Activated naive CD8-positive, alpha-beta T cell treated with anti-CD3 and anti-CD28 coated beads for 36 hours (primary cell): ENCODE measurements around the gene CCL27. TPM values are rescaled to one million over a fixed set of nuclear protein-coding genes. Genes with fewer than 3 reads are reported as not detected.

ENCODE experiments used
- DNase-seq: peaks from one replicate; pipeline ENCODE4 v3.0.0; 2021
- H3K27ac Mint-ChIP-seq: one replicate; pipeline ENCODE4 v1.8.0; 2022; ENCODE audit warnings: mild to moderate bottlenecking, moderate library complexity, mixed read lengths
- H3K27me3 Mint-ChIP-seq: one replicate; pipeline ENCODE4 v1.8.0; 2022; ENCODE audit warnings: mild to moderate bottlenecking, mixed read lengths
- H3K36me3 Mint-ChIP-seq: one replicate; pipeline ENCODE4 v1.8.0; 2021; ENCODE audit warnings: mild to moderate bottlenecking, mixed read lengths
- H3K4me1 Mint-ChIP-seq: one replicate; pipeline ENCODE4 v1.8.0; 2021; ENCODE audit warnings: mixed read lengths
- H3K4me3 Mint-ChIP-seq: one replicate; pipeline ENCODE4 v1.8.0; 2022; ENCODE audit warnings: mild to moderate bottlenecking, moderate library complexity, mixed read lengths
- H3K9me3 Mint-ChIP-seq: one replicate; pipeline ENCODE4 v1.8.0; 2022; ENCODE audit warnings: mixed read lengths
- total RNA-seq, 2 experiments: library from RNA; stranded (reverse); gene quantifications; one replicate each; pipeline ENCODE4 v1.2.3, GENCODE V29; 2021

The CCL27 gene
- total RNA-seq, 2 experiments from 2014 or later: 0.82 TPM; not detected in 1

- Mint-ChIP-seq H3K9me3 (no peaks in the 10 kb centered on the region), H3K4me3 (no peak overlapping the region), H3K4me1 (peaks cover 2% of the 10 kb centered on the region), H3K27me3 (no peaks in the 10 kb centered on the region), H3K27ac (no peak overlapping the region), H3K36me3 (no peaks in the 10 kb centered on the region)
- no peak for DNase-seq
Measured at GRCh38 chr9:34688329-34689115, 26.1 kb upstream of the CCL27 start.

DNA sequence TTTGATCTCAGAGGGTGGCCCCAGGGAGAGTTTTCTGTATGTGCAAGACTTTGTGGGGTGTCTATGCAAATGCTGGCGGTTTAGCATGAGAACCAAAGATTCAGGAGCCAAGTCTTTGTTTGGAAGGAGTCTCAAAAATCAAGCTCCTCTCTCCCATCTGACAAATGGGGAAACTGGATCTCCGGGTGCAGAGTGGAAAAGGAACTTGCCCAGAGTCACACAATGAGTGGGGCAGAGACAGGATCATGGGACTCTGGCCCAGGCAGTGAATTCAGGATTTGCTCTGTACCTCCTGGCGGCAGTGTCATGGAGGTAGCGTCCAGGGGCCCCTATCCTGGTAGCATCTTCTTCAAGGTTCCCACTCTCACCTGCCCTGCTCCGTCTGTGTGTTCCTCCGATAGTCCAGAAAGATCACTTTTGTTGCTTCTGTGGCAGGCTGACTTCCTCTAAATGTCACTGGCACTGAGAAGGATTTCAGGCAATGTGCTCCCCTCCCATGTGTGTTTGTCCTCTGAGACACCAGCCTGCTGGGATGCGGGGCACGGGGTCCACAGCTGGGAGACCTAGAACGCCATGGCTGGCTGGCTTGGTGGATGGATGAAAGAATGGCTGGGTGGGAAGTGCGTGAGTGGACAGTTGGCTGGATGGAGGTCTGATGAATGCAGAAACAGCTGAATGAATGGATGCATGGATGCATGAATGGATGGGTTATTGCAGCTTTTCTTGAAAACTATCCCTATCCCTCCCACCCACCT lies 25.0 kb upstream of the CCL27 start:
- no peak overlapping the region for H3K4me3 Mint-ChIP-seq
- no peaks in the 10 kb centered on the region for H3K36me3 Mint-ChIP-seq
- no peak for DNase-seq
- H3K4me1 Mint-ChIP-seq: peaks cover 2% of the 10 kb centered on the region
- no peaks in the 10 kb centered on the region for H3K9me3 Mint-ChIP-seq
- H3K27ac Mint-ChIP-seq: no peak overlapping the region
- no peaks in the 10 kb centered on the region for H3K27me3 Mint-ChIP-seq

DNA sequence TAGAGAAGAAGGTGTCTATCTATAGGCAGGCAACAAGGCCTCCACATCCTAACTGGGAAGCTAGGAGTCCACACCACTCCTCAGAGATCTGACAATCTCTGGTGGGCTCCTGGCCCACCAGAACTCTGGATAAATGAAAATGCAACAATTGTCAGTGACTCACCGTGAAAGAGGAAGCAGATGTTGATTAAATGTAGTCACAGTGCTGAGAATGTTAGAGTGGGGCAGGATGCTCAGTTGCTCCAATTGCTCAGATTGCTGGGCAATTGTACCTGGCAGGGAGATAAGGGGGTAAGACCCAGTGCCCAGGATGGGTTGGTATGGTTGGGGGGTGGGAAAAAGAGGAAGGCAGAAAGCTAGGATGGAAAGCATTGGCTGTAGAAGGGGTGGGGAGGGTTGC lies 24.3 kb upstream of the CCL27 start:
- H3K4me3 Mint-ChIP-seq: no peak overlapping the region
- H3K36me3 Mint-ChIP-seq: no peaks in the 10 kb centered on the region
- no peak overlapping the region for H3K27ac Mint-ChIP-seq
- no peak for DNase-seq
- no peaks in the 10 kb centered on the region for H3K9me3 Mint-ChIP-seq
- no peaks in the 10 kb centered on the region for H3K27me3 Mint-ChIP-seq
- H3K4me1 Mint-ChIP-seq: peaks cover 2% of the 10 kb centered on the region

DNA sequence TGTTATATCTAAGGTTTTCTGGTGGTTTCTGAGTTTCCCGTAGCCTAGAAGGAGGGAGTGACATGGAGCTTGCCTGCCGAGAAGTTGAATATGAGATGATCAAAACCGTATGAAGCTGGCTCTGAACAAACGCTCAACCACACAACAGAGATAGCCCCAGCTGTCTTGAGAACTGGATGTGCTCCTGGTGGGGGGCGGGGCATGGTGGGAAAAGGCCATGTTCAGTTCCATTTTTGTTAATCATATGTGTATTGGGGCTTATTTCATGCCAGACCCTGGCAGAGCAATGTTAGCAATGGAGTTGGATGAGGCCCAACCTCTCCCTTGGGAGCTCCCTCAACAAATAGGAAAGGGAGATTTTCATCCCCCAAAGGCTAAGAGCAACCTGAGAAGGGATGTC lies 23.8 kb upstream of the CCL27 start:
- Mint-ChIP-seq H3K9me3 (no peaks in the 10 kb centered on the region), H3K4me3 (no peak overlapping the region), H3K36me3 (no peaks in the 10 kb centered on the region), H3K27me3 (no peaks in the 10 kb centered on the region), H3K27ac (no peak overlapping the region), H3K4me1 (peaks cover 2% of the 10 kb centered on the region)
- DNase-seq: no peak

DNA sequence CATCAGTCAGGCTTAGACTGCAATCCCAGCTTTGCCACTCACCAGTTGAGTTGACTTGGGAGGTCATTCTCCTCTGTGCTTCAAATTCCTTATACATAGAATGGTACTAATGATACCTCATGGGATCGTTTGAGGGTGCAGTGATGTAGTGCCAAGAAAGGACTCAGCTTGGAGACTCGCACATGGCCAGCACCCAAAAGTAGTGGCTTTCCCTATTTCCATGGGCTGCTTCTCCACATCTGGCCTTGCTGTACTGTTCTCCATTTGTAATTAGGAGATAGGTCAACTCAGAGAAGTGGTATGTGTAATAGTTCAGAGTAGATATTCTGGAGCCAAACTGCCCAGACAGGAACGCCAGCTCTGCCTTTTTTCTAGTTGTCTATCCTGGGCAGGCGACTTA lies 23.1 kb upstream of the CCL27 start:
- DNase-seq: no peak
- H3K27ac Mint-ChIP-seq: no peak overlapping the region
- H3K4me1 Mint-ChIP-seq: peaks cover 2% of the 10 kb centered on the region
- no peak overlapping the region for H3K4me3 Mint-ChIP-seq
- H3K36me3 Mint-ChIP-seq: no peaks in the 10 kb centered on the region
- H3K9me3 Mint-ChIP-seq: no peaks in the 10 kb centered on the region
- no peaks in the 10 kb centered on the region for H3K27me3 Mint-ChIP-seq

DNA sequence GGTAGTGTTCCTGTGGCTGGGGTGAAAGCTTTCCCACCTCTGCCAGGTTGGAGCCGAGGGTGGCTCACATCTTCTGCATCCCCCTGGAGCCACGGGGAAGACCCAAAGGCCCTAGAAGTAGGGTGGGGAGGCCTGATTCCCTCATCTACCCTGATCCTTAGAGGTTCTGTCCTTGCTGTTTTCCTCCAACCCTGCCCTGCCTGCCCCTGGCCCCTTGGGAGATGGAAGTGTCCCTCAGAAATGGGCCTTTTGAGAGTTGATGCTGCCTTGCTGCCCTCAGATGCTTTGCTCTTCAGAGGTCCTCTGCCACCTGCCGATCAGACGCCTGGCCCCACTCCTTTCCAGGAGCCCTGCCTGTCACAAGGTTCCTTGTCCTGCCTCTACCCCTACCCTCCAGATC lies 22.4 kb upstream of the CCL27 start:
- no peaks in the 10 kb centered on the region for H3K27me3 Mint-ChIP-seq
- H3K27ac Mint-ChIP-seq: no peak overlapping the region
- no peaks in the 10 kb centered on the region for H3K36me3 Mint-ChIP-seq
- DNase-seq: no peak
- H3K4me3 Mint-ChIP-seq: no peak overlapping the region
- H3K9me3 Mint-ChIP-seq: no peaks in the 10 kb centered on the region
- H3K4me1 Mint-ChIP-seq: peaks cover 2% of the 10 kb centered on the region

DNA sequence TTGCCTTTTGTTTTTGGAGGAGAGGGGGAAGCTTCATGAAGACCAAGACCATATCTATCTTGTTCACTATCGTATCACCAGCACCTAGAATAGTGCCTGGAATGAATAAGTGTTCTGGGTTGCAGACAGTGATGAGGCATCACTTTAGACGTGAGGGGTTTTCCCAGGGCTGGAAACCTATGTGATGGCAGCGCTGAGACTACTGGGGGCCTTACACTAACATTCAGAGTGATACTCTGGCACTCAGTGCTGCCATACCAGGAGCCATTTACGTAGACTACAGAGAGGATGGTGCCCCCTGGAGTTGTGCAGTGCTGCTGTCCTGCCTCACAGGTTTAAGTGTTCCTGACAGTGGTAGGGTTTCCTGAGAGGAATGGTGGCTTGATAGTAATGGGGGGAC lies 21.7 kb upstream of the CCL27 start:
- H3K9me3 Mint-ChIP-seq: no peaks in the 10 kb centered on the region
- no peak for DNase-seq
- no peaks in the 10 kb centered on the region for H3K27me3 Mint-ChIP-seq
- H3K36me3 Mint-ChIP-seq: no peaks in the 10 kb centered on the region
- H3K4me3 Mint-ChIP-seq: no peak overlapping the region
- peaks cover 2% of the 10 kb centered on the region for H3K4me1 Mint-ChIP-seq
- H3K27ac Mint-ChIP-seq: no peak overlapping the region

- peaks cover 5% of the 10 kb centered on the region for H3K4me1 Mint-ChIP-seq
Measured at GRCh38 chr9:34675869-34676268, 13.4 kb upstream of the CCL27 start.

GRCh38 chr9:34675048-34675714 lies 12.7 kb upstream of the CCL27 start:
- H3K27ac Mint-ChIP-seq: no peak overlapping the region
- peaks cover 5% of the 10 kb centered on the region for H3K9me3 Mint-ChIP-seq
- no peaks in the 10 kb centered on the region for H3K27me3 Mint-ChIP-seq
- DNase-seq: peak; percentile 66
- peaks cover 2% of the 10 kb centered on the region for H3K36me3 Mint-ChIP-seq
- no peak overlapping the region for H3K4me3 Mint-ChIP-seq
- peaks cover 5% of the 10 kb centered on the region for H3K4me1 Mint-ChIP-seq

More at GRCh38 chr9:34675869-34676268, 13.4 kb upstream of the CCL27 start:
- Mint-ChIP-seq H3K27ac (no peak overlapping the region), H3K27me3 (no peaks in the 10 kb centered on the region), H3K4me3 (no peak overlapping the region), H3K36me3 (no peaks in the 10 kb centered on the region), H3K9me3 (no peaks in the 10 kb centered on the region)
- no peak for DNase-seq

DNA sequence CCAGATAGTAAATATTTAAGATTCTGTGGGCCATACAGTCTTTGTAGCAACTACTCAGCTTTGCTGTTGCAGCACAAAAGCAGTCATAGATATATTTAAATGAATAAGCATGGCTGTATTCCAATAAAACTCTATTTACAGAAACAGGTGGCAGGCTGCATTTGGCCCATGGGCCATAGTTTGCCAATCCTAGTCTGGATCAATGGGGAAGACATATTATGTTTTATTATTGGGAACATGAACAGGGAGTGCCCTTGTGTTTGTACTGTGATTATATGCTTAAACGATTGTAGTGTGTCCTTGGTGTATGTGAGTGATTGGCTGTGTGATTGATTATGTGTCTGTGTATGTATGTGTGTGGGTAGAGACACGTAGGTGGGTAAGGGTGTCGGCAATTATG lies 12.0 kb upstream of the CCL27 start:
- peaks cover 6% of the 10 kb centered on the region for H3K36me3 Mint-ChIP-seq
- H3K27ac Mint-ChIP-seq: no peak overlapping the region
- no peak overlapping the region for H3K4me3 Mint-ChIP-seq
- peaks cover 5% of the 10 kb centered on the region for H3K4me1 Mint-ChIP-seq
- no peaks in the 10 kb centered on the region for H3K27me3 Mint-ChIP-seq
- H3K9me3 Mint-ChIP-seq: peaks cover 7% of the 10 kb centered on the region
- DNase-seq: no peak

DNA sequence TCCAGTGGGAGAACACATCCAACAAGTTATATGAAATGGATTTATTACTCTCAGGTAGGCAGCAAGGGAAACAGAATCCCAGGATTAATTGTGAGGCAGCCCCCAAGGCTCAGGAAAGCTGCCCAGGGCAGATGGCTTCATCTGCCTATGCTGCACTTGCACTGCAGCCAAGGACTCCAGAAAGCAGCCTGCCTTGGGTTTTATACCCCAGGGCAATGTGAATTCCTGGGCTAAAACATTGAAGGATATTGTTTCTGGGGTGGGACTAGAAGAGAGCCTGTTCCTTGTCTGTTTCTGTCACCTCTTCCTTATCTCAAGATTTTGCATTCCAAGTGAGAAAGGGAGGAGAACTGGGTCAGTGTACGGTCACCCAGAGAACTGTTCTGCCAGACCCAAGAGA lies 8.8 kb upstream of the CCL27 start:
- no peaks in the 10 kb centered on the region for H3K27me3 Mint-ChIP-seq

DNA sequence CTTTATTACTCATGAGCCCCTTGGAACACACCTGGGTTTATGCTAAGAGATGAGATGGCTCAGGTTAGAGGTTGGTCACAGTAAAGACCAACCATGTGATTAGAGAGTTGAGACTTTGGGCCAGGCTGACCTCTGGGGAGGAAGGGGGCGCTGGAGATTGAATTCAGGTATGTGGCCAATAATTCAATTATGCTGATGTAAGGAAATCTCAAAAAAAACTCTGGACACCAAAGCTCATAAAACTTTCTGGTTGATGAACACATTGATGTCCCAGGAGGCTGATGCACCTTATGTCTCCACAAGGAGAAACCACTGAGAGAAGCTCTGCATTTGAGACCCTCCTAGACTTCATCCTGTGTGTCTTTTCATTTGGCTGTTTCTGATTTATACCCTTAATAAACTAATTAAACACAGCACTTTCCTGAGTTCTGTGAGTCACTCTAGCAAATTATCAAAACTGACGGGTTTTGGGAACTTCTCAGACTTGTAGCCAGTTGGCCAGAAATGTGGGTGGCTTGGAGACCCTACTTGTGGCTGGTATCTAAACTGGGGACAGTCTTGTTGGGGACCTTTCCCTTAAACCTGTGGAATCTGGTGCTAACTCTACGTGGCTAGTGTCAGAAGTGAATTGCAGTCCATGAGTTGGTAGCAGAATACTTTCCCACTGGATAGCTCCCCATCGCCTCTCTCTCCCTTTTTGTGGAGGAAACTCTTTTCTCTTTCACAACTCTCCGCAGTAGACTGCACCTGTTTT lies 7.5 kb upstream of the CCL27 start:
- no peak for DNase-seq
- no peak overlapping the region for H3K27ac Mint-ChIP-seq
- H3K36me3 Mint-ChIP-seq: peaks cover 16% of the 10 kb centered on the region
- peaks cover 14% of the 10 kb centered on the region for H3K9me3 Mint-ChIP-seq
- peaks cover 6% of the 10 kb centered on the region for H3K4me1 Mint-ChIP-seq
- no peak overlapping the region for H3K4me3 Mint-ChIP-seq
- H3K27me3 Mint-ChIP-seq: no peaks in the 10 kb centered on the region

More for the DNA sequence above, 8.8 kb upstream of the CCL27 start:
- H3K4me3 Mint-ChIP-seq: no peak overlapping the region
- H3K9me3 Mint-ChIP-seq: peaks cover 14% of the 10 kb centered on the region
- peaks cover 16% of the 10 kb centered on the region for H3K36me3 Mint-ChIP-seq
- peaks cover 5% of the 10 kb centered on the region for H3K4me1 Mint-ChIP-seq
- no peak overlapping the region for H3K27ac Mint-ChIP-seq
- DNase-seq: no peak

DNA sequence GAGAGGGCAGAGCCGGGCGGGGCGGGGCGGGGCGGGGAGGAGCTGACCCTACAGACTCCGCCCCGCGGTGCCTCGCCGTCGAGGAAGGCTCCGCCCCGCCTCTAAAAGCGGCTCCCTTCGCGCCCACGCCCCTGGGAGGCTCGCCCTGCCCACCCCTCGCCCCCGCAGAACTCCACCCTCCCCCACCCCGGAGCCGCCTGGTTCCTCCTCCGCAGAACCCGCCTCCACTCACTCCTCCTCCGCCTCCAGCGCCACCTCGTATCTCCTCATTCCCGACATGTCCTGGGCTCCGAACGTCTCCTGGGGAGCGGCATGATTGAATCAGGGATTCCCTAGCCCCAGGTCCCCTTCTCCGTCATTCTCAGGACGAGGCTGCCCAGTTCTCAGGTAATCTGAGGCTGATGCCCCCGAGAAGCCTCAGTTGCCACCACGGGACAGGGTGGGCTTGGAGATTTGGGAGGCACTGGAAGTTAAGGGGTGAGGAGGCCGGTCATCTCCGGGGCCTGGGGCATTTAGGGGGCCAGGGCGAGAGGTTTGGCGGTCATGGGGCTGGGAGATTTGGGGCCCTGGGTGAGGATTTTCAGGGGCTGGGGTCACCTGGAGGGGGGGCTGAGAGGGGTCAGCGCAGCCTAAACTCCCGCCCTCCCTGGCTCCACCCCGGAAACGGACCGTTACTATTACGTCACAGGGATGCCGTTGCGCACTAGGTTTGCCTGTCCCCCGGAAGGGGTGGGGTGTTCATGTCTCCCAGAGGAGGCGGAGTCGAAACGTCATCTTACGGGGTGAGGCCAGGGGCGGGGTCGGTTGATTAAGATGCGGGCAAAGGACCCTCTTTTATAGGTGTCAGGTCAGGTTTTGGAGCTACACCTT lies 3.2 kb upstream of the CCL27 start:
- Mint-ChIP-seq H3K27me3 (no peaks in the 10 kb centered on the region), H3K4me1 (peaks cover 25% of the 10 kb centered on the region), H3K4me3 (peak overlapping the region; percentile 84), H3K9me3 (peaks cover 12% of the 10 kb centered on the region), H3K27ac (peak overlapping the region; percentile 82), H3K36me3 (peaks cover 18% of the 10 kb centered on the region)
- peak; percentile 83 for DNase-seq

DNA sequence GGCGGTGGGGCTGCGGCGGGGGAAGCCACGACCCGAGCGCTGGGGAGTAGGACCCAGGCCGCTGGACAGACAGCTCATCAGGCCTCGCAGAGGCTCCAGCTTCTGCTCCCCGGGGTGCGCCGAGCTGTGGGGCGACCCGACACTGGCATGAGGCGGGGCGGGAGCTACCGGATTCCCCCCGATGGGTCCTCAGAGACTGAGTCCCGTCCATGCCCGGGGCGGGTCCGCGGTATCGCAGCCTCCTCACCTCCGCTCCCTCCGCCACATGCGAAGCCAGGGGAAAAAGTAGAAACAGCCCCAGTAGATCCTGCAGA lies 2.6 kb upstream of the CCL27 start:
- peaks cover 16% of the 10 kb centered on the region for H3K36me3 Mint-ChIP-seq
- peak overlapping the region; percentile 79 for H3K27ac Mint-ChIP-seq
- H3K27me3 Mint-ChIP-seq: no peaks in the 10 kb centered on the region
- DNase-seq: no peak
- peak overlapping the region; percentile 84 for H3K4me3 Mint-ChIP-seq
- H3K4me1 Mint-ChIP-seq: peaks cover 25% of the 10 kb centered on the region
- H3K9me3 Mint-ChIP-seq: peaks cover 9% of the 10 kb centered on the region
